Caco-2 (cell line): ENCODE measurements around the gene MADCAM1. TPM values are rescaled to one million over a fixed set of nuclear protein-coding genes. Genes with fewer than 3 reads are reported as not detected.

ENCODE experiments used
- BruUV-seq: library from RNA; stranded (reverse); fragments of 400-500 nt; replicated peaks from 2 replicates; lab custom pipeline; 2021; lab: Mats Ljungman, UMichigan
- CTCF ChIA-PET: fragments of 300-600 bp; sonication (Branson Sonifier 250); formaldehyde crosslinking; loops from one replicate; lab custom pipeline; 2022; ENCODE audit warnings: antibody characterized with exemption; lab: Charles Lee
- POLR2A ChIA-PET: fragments of 300-600 bp; sonication (Branson Sonifier 250); formaldehyde crosslinking; loops from one replicate; lab custom pipeline; 2022; ENCODE audit warnings: antibody characterized with exemption; lab: Charles Lee
- DNase-seq, 2 experiments: peaks; one replicate each; pipeline versions ENCODE4 v3.0.0 to v3.0.0-alpha.2; 2020 to 2022
- H3K27me3 ChIP-seq: replicated peaks from 2 replicates; pipeline ENCODE4 v1.6.0; 2011; ENCODE audit warnings: low read length; ENCODE audit not compliant: control insufficient read depth, insufficient read depth
- H3K36me3 ChIP-seq: 2 replicates; pipeline ENCODE4 v1.5.1; 2011; ENCODE audit warnings: low read length; ENCODE audit not compliant: control insufficient read depth, insufficient read depth
- H3K4me1 ChIP-seq: fragments of 250-450 bp; sonication (Bioruptor Pico); 2 replicates; pipeline ENCODE4 v1.5.1; 2020; ENCODE audit warnings: mild to moderate bottlenecking
- H3K4me3 ChIP-seq: 2 replicates; pipeline ENCODE4 v1.5.1; 2011; ENCODE audit warnings: low read depth, mild to moderate bottlenecking, control low read depth, low read length
- H3K9me3 ChIP-seq: fragments of 250-450 bp; sonication (Bioruptor Pico); 2 replicates; pipeline ENCODE4 v1.5.1; 2020; ENCODE audit warnings: mild to moderate bottlenecking, moderate library complexity
- H3K27ac Mint-ChIP-seq: one replicate; pipeline ENCODE4 v1.8.0; 2022; ENCODE audit warnings: mixed read lengths; ENCODE audit not compliant: unreplicated experiment
- H3K27me3 Mint-ChIP-seq: one replicate; pipeline ENCODE4 v1.8.0; 2022; ENCODE audit warnings: mixed read lengths; ENCODE audit not compliant: insufficient read depth, unreplicated experiment
- H3K36me3 Mint-ChIP-seq: one replicate; pipeline ENCODE4 v1.8.0; 2022; ENCODE audit warnings: mild to moderate bottlenecking, mixed read lengths; ENCODE audit not compliant: insufficient read depth, unreplicated experiment
- H3K4me1 Mint-ChIP-seq: one replicate; pipeline ENCODE4 v1.8.0; 2022; ENCODE audit warnings: low read depth, mixed read lengths; ENCODE audit not compliant: unreplicated experiment
- H3K4me3 Mint-ChIP-seq: one replicate; pipeline ENCODE4 v1.8.0; 2022; ENCODE audit warnings: mild to moderate bottlenecking, moderate library complexity, mixed read lengths; ENCODE audit not compliant: unreplicated experiment
- H3K9me3 Mint-ChIP-seq: one replicate; pipeline ENCODE4 v1.8.0; 2022; ENCODE audit warnings: mixed read lengths; ENCODE audit not compliant: unreplicated experiment
- CTCF ChIP-seq, 2 experiments: fragments of 200-600 bp in 1 of 2; IDR thresholded peaks; 1 replicate in 1 of 2; 2 replicates in 1 of 2; pipeline versions ENCODE4 v1.5.1 to v1.8.0; 2011 to 2022; ENCODE audit warnings: antibody characterized with exemption in 1 of 2, control low read depth in 1 of 2, inconsistent platforms in 1 of 2, low read depth in 1 of 2, low read length in 1 of 2, mild to moderate bottlenecking in 1 of 2, moderate library complexity in 1 of 2; ENCODE audit not compliant: insufficient read depth in 1 of 2, severe bottlenecking in 1 of 2, unreplicated experiment in 1 of 2
- intact Hi-C: fragments of 100-400 bp; cut with micrococcal nuclease; formaldehyde crosslinking; loops from one replicate; pipeline ENCODE4 v1.10.0; 2022; ENCODE audit not compliant: unreplicated experiment
- total RNA-seq: library from RNA; stranded (reverse); gene quantifications from 2 replicates; pipeline ENCODE4 v1.2.3, GENCODE V29; 2022

Gene MADCAM1
- total RNA-seq, 1 experiment from 2014 or later, result 0.73 TPM

GRCh38 chr19:458091-459042 lies 37.9 kb upstream of the MADCAM1 start:
- Mint-ChIP-seq H3K4me3 (no peak overlapping the region), H3K36me3 (no peaks in the 10 kb centered on the region), H3K27ac (no peak overlapping the region), H3K27me3 (no peaks in the 10 kb centered on the region), H3K9me3 (no peaks in the 10 kb centered on the region), H3K4me1 (no peaks in the 10 kb centered on the region)
- no peak for TF ChIP-seq CTCF (IDR thresholded peaks at IDR 0.05; ENCODE audit: insufficient read depth in 1 of 2, low read depth in 1 of 2, low read length in 1 of 2, severe bottlenecking in 1 of 2, unreplicated experiment in 1 of 2)
- no TSS peak for BruUV-seq
- no peak for DNase-seq
- H3K4me3 ChIP-seq, result no peak overlapping the region
- no peaks in the 10 kb centered on the region for H3K36me3 ChIP-seq
- intact Hi-C loops, result no loop called here
- H3K27me3 ChIP-seq, result no peaks in the 10 kb centered on the region
- ChIA-PET POLR2A (no interaction called here), CTCF (no interaction called here)
- no peaks in the 10 kb centered on the region for H3K4me1 ChIP-seq
- no peaks in the 10 kb centered on the region for H3K9me3 ChIP-seq

GRCh38 chr19:459724-460511 lies 36.4 kb upstream of the MADCAM1 start:
- POLR2A ChIA-PET, result no interaction called here
- Histone ChIP-seq H3K9me3 (no peaks in the 10 kb centered on the region), H3K27me3 (no peaks in the 10 kb centered on the region), H3K36me3 (no peaks in the 10 kb centered on the region), H3K4me3 (peak overlapping the region; percentile 70), H3K4me1 (no peaks in the 10 kb centered on the region)
- no peaks in the 10 kb centered on the region for H3K36me3 Mint-ChIP-seq
- H3K27me3 Mint-ChIP-seq, result no peaks in the 10 kb centered on the region
- no peaks in the 10 kb centered on the region for H3K9me3 Mint-ChIP-seq
- intact Hi-C loops, result no loop called here
- CTCF ChIA-PET, result interaction anchor here (0.7 kb wide), 1 partner anchor 46 kb away, joined by 5 read pairs; no protein-coding TSS in a partner anchor
- H3K4me3 Mint-ChIP-seq, result peak overlapping the region; percentile 75
- peak; percentile 57 to 63 for DNase-seq
- BruUV-seq, result no TSS peak
- no peak overlapping the region for H3K27ac Mint-ChIP-seq
- H3K4me1 Mint-ChIP-seq, result no peaks in the 10 kb centered on the region
- no peak for TF ChIP-seq CTCF (IDR thresholded peaks at IDR 0.05; ENCODE audit: insufficient read depth in 1 of 2, low read depth in 1 of 2, low read length in 1 of 2, severe bottlenecking in 1 of 2, unreplicated experiment in 1 of 2)
